ENCODE data around the gene HDAC1. TPM values are rescaled to one million over a fixed set of nuclear protein-coding genes. Genes with fewer than 3 reads are reported as not detected.

Gene HDAC1
- total and polyA plus RNA-seq, 2 of the 13 experiments (the other 11 are each of a cell fraction or from before 2014, with no cell fraction given), result 93.5 to 189 TPM

GRCh38 chr1:32321712-32322291 lies 29.9 kb downstream of the HDAC1 start (continued):
- TF ChIP-seq REL (CRISPR knock-in tag; conservative IDR thresholded peaks at IDR 0.05) (no peak), ZFX (CRISPR knock-in tag; IDR thresholded peaks at IDR 0.05; ENCODE audit: low read depth) (peak; percentile 57), GATAD2A (CRISPR knock-in tag; IDR thresholded peaks at IDR 0.05) (peak; percentile 96), SPEN (CRISPR knock-in tag; IDR thresholded peaks at IDR 0.05; ENCODE audit: low read depth) (no peak), ARNTL (CRISPR knock-in tag; IDR thresholded peaks at IDR 0.05) (peak; percentile 46; the same call in 1 of the 2 replicates), HES4 (CRISPR knock-in tag; IDR thresholded peaks at IDR 0.05; ENCODE audit: borderline replicate concordance) (no peak), U2AF1 (optimal IDR thresholded peaks at IDR 0.05; ENCODE audit: low read depth, low read length) (no peak), ERF (CRISPR knock-in tag; IDR thresholded peaks at IDR 0.05) (peak; percentile 82), ELF3 (CRISPR knock-in tag; IDR thresholded peaks at IDR 0.05) (peak; percentile 99), ZBTB39 (CRISPR knock-in tag; IDR thresholded peaks at IDR 0.05) (no peak), HNRNPL (IDR thresholded peaks at IDR 0.05; ENCODE audit: low read depth, low read length) (no peak), GLI4 (CRISPR knock-in tag; IDR thresholded peaks at IDR 0.05; ENCODE audit: borderline replicate concordance) (no peak; the same call in 1 of the 2 replicates), ZNF552 (CRISPR knock-in tag; IDR thresholded peaks at IDR 0.05; ENCODE audit: borderline replicate concordance) (no peak), MLXIP (CRISPR knock-in tag; IDR thresholded peaks at IDR 0.05; ENCODE audit: borderline replicate concordance) (no peak), ZNF543 (CRISPR knock-in tag; IDR thresholded peaks at IDR 0.05) (no peak), ZNF703 (CRISPR knock-in tag; IDR thresholded peaks at IDR 0.05; ENCODE audit: borderline replicate concordance) (no peak), PAF1 (CRISPR knock-in tag; IDR thresholded peaks at IDR 0.05) (no peak), ZNF256 (CRISPR knock-in tag; conservative IDR thresholded peaks at IDR 0.05) (no peak), HMGA1 (CRISPR knock-in tag; conservative IDR thresholded peaks at IDR 0.05) (no peak), PHB2 (IDR thresholded peaks at IDR 0.05; ENCODE audit: partially characterized antibody) (no peak), THAP8 (CRISPR knock-in tag; IDR thresholded peaks at IDR 0.05; ENCODE audit: borderline replicate concordance) (no peak), HIC2 (CRISPR knock-in tag; IDR thresholded peaks at IDR 0.05; ENCODE audit: low read depth) (no peak), ZBTB20 (CRISPR knock-in tag; IDR thresholded peaks at IDR 0.05; ENCODE audit: borderline replicate concordance, low read depth) (no peak), ZNF564 (CRISPR knock-in tag; IDR thresholded peaks at IDR 0.05) (no peak)

Measured in HepG2 (cell line).